NCI-H1417 (cell line): ENCODE results near the gene SNHG17.
A peak's percentile ranks its signal among the peaks of the same experiment; 100 is the strongest.
"Not testable (repeated sequence)": the region's sequence is repeated elsewhere in the genome, so short reads cannot be mapped to it uniquely, and the experiment has no call there.

Experiments
- DNase-seq, 3 experiments: peaks; one replicate each; lab custom pipeline; 2025; lab: John Stamatoyannopoulos, UW

The SNHG17 gene

GRCh38 chr20:38447931-38448675, 13.0 kb upstream of the SNHG17 start:
- DNase-seq: no peak

DNA sequence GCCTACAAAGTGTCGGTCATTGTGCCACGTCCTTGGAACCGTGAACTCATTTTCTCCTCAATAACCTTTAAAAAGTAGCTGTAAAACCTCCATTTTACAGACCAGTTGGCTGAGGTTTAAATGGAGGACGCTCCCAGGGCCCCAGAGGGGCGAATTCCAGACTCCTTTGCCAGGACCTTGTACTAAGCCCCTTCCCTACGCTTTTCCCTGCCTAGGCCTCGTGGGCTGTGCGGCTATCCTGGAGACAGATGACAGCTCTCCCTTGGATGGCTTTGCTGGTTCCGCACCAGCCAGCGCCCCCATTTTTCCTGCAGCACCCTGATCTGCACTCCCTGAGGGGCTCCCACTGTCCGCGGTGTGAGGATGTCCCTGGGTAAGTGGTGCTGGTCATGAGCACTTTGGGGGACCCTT, 12.1 kb upstream of the SNHG17 start:
- DNase-seq: no peak

DNA sequence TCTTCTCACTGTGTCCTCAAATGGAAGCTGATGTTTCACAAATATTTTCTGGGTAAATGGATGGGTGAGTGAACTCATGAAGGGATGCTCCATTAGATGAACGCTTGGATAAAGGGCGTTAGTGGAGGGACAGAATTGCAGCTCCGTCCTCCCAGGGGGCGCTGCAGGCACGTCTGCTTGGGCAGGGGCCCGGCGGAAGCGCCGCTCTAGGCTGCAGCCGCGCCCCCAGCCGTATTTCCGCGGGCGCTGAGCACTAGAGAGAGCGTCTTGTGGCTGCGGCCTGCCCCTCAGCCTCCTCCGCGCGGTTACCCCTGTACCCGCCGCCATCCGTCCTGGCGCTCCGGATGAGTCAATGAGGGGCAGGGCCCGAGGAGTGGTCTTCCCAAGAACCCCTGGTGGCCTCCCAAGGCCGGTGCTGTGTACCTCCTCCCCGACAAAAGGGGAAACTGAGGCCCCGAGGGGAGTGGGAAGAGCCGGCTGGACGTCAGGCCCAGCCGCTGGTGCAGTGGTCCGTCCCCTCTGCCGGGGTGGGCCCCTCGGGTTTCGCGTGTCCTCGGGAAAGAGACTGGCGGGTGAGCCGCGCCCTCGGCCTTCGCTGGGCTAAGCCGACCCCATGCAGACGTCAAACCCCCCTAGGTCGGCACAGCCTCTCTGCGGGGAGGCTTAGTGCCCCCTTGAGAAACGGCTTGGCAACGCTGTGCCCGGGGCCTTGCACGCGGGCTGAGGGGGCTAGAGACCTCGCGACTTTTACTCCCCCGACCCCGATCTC, 11.5 kb upstream of the SNHG17 start:
- DNase-seq: peak; percentile 92 to 94 (median 92)

GRCh38 chr20:38445901-38446425, 10.8 kb upstream of the SNHG17 start:
- DNase-seq: peak in 1 of 3 experiments; percentile 6

- DNase-seq: no peak
Measured at GRCh38 chr20:38445381-38445796, 10.3 kb upstream of the SNHG17 start.

- no peak for DNase-seq
Measured at GRCh38 chr20:38441916-38442315, 6.8 kb upstream of the SNHG17 start.

- DNase-seq: not testable (repeated sequence)
Measured at GRCh38 chr20:38441110-38441509, 6.0 kb upstream of the SNHG17 start.

DNA sequence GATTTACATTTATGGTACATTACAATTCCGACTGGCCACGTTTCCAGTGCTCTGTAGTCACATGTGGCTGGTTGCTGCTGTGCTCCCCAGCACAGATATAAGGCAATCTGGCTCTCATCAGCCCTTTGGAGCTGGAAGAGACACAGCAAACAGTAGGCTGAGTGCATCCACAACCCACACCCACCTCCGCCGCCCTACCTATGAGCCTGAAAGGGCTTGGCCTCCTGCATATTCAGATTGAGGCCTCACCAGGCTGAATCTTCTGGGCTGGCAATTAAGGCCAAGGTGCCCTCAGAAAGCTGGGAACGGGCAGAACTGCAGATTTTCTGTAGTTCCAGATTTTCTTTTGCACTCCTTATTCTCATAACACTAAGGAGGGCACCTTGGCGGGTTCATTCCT, 2.7 kb upstream of the SNHG17 start:
- no peak for DNase-seq

- DNase-seq: no peak
Measured at GRCh38 chr20:38435555-38435939, 419 bp upstream of the SNHG17 start.

DNA sequence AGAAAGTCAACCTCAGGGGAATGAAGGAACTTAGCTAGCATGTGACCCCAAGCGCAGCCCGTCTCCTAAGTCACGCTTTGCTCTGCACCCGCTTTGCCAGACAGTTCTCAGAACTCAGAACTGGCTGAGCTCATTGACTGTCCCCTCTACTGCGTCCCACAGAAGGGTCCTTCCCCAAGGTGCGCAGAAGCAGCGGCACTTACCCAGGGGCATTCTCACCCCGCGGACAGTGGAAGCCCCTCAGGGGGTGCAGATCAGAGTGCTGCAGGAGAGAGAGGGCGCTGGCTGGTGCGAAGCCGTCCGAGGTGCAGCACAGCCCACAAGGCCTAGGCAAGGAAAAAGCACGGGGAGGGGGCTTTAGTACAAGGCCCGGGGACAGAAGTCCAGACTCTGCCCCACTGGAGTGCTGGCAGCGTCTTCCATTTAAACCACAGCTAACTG, 807 bp downstream of the SNHG17 start:
- peak in 1 of 3 experiments; percentile 48 for DNase-seq

DNA sequence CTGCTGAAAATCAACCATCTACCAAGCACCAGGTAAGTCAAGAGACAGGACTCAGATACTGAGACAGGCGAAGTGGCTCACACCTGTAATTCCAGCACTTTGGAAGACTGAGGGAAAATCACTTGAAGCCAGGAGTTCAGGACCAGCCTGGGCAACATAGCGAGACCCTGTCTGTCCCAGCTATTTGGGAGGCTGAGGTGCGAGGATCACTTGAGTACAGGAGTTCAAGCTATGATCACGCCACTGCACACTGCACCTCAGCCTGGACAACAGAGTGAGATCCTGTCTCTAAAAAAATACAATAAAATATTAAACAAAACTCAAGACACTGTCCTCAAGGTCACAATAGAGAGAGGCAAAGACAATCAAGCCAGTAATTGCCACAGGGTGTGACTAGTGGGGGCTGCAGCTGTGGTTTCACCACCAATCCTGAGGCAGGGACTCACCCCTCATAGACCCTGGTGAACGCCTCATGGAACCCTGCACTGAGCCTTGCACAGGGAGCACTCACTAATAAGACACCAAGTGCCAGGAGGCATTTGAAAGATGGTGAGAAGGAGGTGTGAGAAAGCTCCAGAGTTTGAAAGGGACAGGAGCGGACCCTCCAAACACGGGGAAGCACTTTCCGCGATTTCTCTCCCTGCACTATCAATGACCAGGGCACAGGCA, 1.7 kb downstream of the SNHG17 start:
- DNase-seq: no peak

DNA sequence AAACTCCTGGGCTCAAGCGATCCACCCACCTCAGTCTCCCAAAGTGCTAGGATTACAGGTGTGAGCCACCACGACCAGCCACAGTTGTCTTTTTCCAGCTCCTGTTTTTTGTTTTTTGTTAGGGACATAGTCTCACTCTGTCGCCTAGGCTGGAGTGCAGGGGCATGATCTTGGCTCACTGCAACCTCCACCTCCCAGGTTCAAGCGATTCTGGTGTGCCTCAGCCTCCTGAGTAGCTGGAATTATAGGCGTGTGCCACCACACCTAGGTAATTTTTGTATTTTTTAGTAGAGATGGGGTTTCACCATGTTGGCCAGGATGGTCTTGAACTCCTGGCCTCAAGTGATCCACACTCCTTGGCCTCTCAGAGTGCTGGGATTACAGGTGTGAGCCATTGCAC, 2.3 kb downstream of the SNHG17 start:
- DNase-seq: not testable (repeated sequence)

DNA sequence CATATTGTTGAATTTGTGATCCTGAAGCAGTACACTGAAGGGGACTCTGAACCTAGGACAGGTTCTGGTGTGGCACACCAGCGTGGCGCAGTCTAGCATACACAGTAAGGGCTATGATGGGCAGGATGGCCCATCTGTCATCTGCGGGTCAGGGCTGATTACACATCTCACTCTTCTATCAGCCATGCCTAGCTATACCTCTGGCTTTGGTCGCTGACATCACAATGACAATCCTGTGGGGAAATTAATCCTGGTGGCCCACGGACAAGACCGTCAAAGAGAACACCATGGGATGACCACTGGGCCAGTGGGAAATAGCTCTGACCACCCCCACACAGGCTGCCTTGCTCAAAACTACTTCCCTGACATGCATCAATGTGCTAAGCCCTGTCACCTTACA, 2.8 kb downstream of the SNHG17 start:
- DNase-seq: no peak

GRCh38 chr20:38430679-38431325, 4.3 kb downstream of the SNHG17 start:
- no peak for DNase-seq

DNA sequence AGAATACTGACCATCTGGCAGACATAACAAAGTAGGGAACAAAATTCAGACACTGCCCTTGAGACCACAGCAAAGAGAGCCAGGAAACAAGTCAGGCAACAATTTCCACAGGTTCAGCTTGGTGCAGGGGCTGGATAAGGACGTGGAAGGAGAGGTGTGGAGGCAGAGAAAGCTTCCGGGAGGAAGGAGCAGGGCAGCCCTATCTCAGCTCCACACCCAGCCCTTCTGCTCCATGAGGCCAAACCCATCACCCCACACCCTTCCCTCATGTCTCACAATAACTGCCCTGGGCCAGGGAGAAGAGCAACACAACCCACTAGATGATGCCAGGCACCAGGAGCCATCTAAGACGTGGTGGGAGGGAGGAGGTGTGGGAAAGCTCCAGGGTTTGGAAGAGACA, 5.8 kb downstream of the SNHG17 start:
- DNase-seq: no peak

DNA sequence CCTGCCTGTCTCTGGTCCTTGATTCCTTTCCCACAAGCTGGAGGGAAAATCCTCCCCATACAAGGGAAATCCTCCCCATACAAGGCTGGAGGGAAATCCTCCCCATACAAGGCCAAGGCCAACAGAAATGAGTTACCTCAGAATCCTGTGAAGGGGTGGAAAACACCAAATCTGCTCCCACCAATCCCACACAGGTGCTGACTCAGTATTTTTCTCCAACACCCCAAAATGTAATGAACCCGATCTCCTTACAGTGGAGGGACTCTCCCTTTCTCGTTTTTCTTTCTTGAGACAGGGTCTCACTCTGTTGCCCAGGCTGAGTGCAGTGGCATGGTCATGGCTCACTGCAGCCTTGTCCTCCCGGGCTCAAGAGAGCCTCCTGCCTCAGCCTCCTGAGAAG, 6.3 kb downstream of the SNHG17 start:
- no peak for DNase-seq

DNA sequence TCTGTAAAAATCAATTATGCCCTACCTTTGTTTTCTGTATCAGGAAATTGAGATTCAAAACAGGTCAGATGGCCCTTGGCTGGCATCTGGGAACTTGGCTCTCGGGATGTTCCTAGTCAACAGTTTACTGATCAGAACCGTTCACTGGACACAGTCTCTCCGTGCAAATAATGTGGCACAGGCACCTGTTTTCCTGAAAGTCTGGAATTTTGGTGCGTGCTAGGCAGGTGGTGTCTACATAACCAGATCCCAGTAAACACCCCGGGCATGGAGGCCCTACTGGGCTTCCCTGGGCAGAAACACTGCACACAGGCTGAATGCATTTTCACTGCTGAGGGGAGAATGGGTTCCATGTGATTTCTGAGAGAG, 7.5 kb downstream of the SNHG17 start:
- DNase-seq: no peak

GRCh38 chr20:38426006-38426897, 8.9 kb downstream of the SNHG17 start:
- DNase-seq: no peak

GRCh38 chr20:38424401-38424800, 10.7 kb downstream of the SNHG17 start:
- no peak for DNase-seq

DNA sequence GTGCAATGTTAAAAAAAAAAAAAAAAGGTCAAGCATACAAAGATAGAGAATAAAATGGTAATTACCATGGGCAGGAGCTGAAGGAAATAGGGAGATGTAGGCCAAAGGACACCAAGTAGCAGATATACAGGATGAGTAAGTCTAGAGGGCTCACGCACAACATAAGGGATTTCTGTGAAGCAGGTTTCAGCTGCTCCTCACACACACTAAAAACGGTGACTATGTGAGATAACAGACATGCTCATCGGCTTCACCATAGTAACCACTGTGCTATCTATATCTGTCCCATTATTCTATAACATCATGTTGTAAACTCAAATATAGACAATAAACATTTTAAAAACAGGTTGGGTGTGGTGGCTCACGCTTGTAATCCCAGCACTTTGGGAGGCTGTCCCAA, 11.6 kb downstream of the SNHG17 start:
- DNase-seq: no peak

GRCh38 chr20:38421915-38422314, 13.2 kb downstream of the SNHG17 start:
- DNase-seq: no peak
